GM19324 (cell line): ENCODE measurements around the gene EME2.

Source experiments
- ATAC-seq: cut with Tn5 transposase; IDR thresholded peaks from one replicate; pipeline ENCODE4 v1.9.1; 2021; ENCODE audit warnings: mild to moderate bottlenecking, moderate library complexity; ENCODE audit not compliant: unreplicated experiment, low FRiP score

EME2 gene

DNA sequence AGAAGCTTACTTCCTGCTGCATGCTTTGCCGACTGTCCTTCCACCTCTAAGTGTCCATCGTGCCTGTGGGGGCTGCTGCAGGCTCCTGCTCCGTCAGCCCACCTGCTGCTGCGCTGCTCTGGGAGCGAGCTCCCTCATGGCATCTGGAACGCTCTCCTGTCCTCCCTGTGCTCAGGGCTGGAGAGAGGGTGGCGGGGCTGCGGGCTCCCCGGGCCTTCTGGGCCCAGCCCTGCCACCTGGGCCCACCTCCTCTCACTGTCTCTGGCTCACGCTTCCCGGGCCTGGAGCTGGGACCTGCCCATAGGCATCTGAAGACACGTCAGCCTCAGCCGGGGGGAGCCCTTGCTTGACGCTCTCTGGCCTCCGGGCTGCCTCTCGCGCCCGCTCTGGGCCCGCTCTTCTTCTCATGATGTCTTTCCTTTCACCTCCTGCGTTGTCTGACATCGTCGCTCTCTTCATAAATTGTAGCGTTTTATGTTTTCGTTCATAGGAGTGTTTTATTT is 28.2 kb upstream of the EME2 start:
- ATAC-seq = no peak

DNA sequence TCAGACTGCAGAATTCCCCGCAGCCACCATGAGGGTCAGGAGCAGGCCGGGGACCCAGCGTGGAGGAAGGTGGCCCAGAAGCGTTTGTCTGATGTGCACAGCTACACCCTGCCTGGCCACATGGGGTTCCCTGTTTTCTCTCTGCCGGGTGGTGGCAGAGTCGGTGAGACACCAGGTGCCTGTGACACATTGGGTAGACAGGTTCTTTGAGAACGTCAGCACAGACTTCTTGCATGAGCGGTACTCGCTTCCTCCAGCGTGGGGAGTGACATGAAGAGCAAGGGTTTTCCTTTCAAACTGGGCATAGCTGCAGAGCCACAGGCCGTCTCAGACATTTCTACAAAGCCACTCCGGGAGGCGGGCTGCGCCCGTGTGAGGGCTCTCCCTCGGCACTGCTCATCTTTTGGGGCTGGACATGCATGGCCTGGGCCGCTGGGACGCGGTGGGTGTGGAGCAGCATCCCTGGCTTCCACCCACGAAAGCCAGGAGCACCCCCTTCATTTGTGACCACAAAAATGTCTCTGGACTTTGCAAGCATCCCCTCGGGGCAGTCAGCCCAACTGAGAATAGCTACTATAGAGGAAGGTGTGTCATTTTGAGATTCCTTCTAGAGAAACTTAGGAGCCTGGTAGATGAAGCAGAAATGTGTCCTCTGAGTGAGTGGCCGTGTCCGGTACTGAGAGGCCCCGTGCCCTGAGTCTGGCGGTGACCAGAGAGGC is 27.3 kb upstream of the EME2 start:
- ATAC-seq = no peak

DNA sequence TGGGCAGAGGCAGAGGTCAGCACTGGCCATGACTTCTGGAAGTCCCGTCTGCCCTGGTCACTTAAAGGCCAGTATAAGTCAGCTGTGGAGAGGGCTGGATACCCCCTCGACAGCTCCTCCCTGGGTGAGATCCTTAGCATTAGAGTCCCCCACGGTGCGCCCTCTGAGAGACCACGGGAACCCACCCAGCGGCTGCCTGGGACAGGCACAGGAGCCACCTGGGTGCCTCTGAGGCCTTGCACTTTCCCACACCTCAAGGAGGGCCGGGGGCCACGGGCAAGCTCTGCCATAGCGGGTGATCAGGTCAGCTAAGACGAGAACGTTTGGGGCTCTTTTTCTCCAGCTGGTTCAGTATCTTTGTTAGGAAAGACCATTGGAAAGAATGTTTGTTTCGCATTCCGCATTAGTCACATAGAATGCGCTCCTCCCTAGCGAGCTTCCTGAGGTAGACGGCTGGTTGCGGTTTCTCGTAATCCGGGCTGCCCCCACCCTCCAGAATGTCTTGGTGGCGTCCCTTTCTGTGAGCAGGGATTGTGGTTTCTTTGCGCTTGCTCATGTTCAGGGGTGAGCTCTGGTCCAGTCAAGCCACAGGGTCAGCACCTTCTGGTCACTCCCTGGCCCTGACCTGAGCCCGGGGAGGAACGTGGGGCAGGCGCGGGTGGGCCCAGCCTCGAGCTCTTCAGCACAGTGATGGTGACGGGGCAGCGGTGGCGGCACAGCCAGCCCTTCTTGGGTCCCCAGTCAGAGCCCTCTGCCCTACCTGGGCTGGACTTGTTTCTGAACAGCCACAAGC is 26.5 kb upstream of the EME2 start:
- ATAC-seq = no peak

DNA sequence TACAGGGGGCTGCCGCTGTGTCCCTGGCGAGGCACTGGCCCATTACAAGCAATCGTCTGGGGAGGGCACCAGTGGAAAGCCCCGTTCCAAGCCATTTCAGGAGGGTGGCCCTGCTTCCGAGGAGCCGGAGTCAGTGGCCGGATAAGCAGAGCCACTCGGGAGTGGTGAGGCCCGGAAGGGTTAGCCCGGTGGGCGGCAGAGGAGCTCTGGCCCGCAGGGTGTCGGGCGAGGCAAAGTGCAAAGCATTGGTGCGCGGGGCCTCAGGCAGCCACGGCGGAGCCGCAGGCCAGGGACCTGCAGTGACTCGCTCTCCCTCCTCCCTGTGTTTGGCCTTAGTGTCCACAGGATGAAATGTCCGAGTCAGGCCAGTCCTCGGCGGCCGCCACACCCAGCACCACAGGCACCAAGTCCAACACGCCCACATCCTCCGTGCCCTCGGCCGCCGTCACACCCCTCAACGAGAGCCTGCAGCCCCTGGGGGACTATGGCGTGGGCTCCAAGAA is 25.9 kb upstream of the EME2 start:
- no peak for ATAC-seq

DNA sequence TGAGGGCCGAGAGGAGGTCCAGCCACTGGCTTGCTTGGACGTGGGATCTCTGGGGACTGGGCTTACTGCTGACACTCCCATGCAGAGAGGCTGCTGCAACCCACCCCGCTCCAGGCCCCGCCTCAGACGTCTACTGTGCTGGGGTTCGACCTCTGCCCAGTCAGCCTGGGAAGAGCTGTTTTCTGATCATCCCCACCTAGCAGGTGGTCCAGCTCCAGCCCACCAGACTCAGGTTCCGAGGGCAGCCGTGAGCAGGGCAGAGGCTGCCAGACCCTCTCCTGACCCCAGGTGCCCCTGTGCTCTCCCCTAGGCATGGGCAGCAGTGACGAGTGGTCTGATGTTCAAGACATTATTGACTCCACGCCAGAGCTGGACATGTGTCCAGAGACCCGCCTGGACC is 24.7 kb upstream of the EME2 start:
- no peak for ATAC-seq

DNA sequence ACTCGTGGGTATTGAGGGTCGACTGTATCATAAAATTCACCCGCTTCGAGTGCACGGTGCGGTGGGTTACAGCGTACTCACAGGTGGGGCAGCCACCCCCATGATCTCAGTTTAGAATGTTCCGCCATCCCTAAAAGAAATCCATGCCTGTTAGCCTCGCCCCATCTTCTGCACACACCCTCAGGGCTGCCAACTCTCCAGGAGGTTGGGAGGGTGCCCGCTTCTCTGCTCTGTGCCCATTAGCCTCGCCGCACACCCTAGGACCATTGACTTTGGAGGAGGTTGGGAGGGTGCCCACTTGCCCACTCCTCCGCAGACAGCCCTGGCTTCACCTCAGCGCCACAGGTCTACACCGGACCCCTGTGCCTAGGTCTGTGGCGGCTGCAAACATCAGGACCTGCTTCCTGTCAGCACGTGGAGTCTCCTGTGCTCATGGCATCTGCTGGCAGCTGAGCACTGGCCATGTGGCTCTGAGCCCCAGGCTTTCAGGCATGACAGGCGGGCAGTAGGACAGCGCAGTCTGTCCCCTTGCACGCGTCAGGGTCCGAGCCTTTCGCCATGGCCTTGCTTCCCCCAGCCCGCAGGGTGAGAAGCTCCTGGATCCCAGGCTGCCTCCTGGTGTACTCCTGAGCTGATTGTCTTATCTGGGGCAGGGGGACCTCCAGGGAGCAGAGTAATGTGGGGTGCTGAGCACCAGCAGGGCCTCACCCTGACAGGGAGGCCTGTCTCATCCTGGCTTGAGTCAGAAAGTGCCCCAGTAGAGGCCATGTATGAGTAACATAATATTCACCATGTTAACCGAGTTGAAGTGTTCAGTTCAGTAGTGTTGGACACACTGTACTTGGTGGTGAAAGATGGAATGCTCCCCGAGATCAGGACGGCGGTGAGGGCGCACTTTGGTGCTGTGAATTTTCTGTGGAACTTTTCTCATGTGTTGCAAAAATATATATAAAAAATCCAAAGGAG is 23.2 kb upstream of the EME2 start:
- no peak for ATAC-seq

DNA sequence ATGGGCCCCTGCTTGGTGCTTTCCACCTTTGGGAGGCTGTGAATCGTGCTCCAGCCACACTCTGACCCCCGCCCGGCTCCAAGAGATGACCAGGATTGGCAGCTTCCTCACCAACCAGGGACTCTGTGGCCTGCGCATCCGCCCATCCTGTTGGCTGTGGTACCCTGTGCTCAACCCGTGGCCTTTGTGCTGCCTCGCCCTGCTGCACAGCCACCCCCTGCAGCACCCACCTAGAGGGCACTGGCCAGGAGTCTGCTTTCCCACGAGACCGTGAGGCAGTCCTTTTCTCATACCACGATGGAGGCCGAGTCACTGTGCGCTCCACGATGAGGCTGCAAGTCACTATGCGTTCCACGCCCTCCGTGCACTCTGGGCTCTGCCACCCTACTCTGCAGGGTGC is 20.7 kb upstream of the EME2 start:
- no peak for ATAC-seq

DNA sequence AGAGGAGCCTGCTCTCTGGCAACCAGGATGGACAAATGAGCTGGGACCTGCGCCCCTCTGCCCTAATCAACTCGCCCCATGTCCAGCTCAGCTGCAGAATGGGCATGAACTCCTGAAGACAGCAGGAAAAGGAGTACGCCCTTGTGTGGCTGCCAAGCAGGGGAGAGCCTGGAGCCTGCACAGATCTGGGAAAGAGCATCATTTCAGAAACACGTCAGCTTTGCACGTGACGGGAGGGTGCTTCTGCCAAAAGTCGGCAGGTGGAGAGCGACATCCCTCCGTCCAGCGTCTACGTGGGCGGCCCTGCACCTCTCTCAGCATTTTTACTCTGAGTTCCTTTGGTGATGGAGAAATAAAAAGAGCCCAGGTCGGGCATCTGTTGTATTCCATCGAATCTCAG is 19.8 kb upstream of the EME2 start:
- no peak for ATAC-seq

DNA sequence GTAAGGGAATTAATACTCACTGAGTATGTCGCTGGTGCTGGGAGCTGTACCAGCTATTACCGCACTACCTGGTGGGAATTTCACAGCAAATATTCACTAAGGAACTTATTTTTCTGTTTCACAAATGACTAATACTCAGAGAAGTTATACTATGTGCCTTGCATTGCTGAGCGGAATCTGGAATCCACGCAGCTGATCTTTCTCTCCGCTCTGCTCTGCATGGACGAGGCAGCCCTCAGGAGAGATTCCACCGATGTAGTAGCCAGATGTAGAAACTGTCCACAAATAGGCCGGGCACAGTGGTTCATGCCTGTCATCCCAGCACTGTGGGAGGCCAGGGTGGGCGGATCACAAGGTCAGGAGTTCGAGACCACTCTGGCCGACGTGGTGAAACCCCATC is 18.4 kb upstream of the EME2 start:
- no peak for ATAC-seq

DNA sequence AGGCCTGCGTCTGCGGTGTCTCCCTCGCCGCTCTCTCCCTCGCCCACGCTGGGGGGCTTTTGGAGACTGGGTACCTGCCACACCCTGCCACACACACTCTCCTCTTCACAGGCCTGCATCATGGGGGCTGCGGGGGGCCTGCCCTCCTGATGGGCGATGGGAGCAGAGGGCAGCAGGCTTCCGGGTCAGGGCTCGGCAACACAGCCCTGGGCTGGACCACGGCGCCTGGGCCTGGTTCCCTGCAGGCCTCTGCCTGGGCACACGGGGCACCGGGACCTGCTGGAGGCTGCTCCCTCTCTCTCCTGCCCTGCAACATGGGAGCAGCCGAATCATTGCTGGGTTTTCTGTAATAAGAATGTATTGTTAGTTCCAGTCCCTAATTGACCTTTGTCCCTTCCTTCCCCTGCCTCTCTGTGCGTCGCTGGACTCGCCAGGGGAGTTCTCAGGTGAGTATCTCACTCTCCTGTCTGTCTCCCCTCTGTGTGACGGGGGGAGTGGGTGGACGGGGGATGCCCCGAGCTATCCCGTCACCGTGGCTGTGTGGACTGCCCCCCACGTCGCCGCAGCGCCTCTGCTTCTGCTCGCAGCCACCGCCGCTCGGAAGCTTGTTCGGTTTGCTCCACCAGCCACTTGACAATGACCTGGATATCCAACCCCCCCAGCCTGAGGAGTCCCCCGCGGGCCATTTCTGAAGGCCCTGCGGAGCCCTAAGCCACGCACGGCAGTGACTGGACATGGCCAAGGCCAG is 14.7 kb upstream of the EME2 start:
- no peak for ATAC-seq

DNA sequence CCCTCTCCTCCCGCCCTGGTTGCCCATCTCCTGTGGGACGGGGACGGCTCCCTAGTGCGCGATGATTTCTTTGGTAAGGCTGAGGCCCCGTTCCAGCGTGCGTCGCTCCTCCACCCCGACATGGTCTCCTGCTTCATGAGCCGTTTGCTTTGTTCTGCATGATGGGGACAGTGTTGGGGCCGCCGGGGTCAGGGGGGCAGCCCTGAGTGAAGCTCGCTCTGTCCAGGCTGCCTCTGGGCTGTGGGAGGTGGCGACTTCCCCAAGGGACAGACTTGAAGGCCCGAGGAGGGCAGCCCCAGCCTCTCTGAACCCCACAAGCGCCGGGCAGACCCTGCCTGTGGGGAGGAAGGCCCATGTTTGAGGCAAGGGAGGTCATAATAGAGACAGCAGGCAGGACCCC is 13.7 kb upstream of the EME2 start:
- no peak for ATAC-seq

DNA sequence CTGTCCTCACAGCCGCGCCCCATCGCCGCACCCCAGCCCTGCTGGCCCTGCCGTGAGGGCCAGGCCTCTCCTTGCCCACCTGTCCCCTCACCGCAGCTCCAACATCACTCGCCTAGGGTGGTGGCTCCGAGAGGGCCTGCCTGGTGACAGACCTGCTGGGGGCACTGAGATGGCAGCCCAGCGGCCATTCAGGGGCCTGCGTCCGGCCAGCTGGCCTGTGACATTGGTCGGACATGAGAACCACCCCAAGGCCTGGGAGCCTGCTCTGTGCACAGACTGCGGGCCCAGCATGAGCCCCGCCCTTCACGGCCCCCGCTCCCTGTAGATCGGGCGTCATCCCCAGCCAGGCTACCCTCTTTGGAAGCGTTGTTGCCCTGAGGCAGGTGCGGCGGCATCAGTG is 13.1 kb upstream of the EME2 start:
- no peak for ATAC-seq

DNA sequence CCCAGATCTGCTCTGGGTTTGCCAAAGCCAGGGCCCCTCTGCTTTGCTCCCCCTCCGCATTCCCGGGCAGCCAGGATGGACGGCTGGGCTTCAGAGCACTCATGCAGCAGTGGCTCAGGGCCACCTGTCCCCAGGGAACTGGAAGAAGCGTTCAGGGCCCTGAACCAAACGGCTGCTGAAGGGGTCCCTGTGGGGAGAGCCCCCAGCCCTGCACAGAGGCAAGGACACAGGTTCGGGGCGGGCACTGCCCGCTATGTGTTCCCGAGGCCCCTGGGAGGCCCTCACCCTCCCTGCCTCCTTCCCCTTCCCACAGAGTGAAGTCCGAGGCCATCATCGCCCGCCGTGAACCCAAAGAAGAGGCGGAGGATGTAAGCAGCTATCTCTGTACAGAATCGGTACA is 11.7 kb upstream of the EME2 start:
- no peak for ATAC-seq

DNA sequence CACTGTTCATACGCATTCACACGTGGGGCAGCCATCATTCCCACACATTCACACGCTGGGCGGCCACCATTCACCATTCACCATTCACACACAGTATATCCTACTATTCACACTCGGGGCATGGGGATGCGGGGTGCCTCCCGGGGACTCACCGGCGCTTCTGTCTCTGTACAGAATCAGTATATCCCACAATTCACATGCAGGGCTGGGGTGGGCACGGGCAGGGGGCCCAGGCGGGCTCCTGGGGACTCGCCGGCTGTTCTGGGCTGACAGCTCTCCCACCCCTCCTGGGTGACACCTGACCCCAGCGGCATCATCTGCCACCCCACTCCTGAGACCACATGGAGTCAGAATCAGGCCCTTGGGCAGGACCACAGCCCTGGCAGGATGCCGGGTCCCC is 10.9 kb upstream of the EME2 start:
- ATAC-seq = no peak

DNA sequence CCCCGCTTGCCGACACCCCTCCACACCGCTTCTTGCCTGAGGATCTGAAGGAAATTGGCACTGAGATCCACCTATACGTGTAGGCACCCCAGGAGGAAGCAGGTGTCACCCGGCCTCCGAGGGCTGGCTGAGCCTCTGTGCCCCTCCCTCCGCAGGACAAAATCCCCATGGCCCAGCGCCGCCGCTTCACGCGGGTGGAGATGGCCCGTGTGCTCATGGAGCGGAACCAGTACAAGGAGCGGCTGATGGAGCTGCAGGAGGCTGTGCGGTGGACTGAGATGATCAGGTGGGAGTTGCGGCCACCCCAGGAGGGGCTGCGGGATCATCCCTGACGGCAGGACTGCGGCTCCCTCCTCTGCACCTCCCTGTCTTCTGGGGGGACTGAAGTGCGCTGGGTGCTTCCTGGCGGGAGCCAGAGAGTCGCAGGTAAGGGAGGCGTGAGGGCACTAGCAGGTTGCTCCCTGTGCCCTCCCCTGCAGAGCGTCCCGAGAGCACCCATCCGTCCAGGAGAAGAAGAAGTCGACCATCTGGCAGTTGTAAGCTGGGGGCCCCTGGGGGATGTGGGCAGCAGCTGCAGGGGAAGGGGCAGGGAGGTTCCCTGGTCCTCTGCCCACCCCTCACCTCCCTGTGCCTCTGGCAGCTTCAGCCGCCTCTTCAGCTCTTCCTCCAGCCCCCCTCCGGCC is 10.3 kb upstream of the EME2 start:
- ATAC-seq = no peak

DNA sequence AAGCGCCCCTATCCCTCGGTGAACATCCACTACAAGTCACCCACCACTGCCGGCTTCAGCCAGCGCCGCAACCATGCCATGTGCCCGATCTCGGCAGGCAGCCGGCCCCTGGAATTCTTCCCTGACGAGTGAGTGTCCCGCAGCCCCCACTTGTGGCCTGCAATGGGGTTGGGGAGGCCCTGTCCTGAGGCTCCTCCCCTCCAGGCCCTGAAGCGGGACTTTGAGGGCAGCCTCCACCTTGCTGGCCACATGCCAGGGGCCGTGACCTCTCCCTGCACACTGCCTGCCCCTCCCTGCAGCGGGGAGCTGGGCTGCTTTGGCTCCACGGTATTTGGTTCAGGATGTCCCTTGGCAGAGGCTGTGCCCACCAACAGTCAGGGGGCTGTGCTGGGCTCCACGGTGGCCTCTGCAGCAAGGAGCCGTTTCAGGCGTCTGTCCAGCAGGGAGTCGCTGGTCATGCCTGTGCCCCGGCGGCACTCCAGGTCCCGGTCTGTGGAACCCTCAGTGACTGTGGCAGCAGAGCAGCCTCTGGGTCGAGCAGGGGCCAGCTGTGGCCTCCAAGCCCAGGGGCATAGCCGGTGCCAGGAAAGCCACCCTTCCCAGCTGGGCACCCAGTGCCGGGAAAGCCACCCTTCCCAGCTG is 9.6 kb upstream of the EME2 start:
- ATAC-seq = no peak

DNA sequence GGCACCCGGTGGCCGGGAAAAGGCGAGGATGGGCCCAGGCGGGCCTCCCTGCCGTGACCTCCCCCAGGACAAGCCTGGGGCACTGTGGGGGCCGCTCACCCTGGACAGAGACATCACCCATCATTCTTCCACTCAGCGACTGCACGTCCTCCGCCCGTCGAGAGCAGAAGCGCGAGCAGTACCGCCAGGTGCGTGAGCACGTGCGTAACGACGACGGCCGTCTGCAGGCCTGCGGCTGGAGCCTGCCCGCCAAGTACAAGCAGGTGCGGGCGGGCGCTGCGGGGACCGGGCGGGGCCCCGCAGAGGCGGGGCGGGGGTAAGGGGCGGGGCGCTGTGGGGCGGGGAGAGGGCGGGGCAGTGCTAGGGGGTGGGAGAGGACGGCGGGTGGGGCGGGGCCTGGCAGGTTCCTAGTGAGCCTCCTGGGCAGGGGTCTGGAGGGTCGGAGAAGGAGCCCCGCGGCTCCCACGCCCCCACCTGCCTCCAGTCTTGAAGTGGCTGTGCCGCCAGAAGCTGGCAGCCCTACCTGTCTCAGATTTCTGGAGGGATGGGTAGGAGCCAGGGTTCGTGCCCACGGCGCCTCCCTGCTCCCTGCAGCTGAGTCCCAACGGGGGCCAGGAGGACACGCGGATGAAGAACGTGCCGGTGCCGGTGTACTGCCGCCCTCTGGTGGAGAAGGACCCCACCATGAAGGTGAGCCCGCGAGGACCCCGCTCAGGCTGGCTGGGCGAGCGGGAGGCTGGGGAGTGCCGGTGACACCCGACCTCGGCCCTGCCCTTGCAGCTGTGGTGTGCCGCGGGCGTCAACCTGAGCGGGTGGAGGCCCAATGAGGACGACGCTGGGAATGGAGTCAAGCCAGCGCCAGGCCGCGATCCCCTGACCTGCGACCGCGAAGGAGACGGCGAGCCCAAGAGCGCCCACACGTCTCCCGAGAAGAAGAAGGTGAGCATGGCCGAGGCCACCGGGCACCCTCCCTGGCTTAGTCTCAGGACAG is 8.8 kb upstream of the EME2 start:
- no peak for ATAC-seq

DNA sequence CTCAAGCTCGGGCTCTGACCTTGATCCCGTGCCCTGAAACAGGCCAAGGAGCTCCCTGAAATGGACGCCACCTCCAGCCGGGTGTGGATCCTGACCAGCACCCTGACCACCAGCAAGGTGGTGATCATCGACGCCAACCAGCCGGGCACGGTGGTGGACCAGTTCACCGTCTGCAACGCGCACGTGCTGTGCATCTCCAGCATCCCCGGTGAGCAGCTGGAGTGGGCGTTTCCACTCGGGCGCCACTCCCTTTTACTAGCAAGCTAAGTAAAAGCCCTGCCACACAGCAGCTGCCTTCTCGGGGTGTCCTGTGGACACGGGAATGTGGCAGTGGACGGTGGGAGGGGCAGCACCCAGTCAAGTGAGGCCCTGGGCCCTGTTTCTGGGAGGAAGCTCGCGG is 7.6 kb upstream of the EME2 start:
- no peak for ATAC-seq
